ENCODE measurements around the gene SMYD2.

Gene SMYD2

GRCh38 chr1:214354440-214355148 lies 73.6 kb downstream of the SMYD2 start:
- Histone ChIP-seq H3K36me3 (ENCODE audit: control insufficient read depth in 5 of 5, insufficient read depth in 5 of 5, low read length in 5 of 5) (peaks cover 0 to 41% (median 27%) of the 10 kb centered on the region in 5 donors), H3K4me1 (ENCODE audit: control insufficient read depth in 5 of 5, insufficient read depth in 5 of 5, low read length in 5 of 5) (peaks cover 0 to 18% (median 5%) of the 10 kb centered on the region in 5 donors), H3K27ac (ENCODE audit: low read depth, low read length) (no peak overlapping the region)

GRCh38 chr1:214360116-214360515 lies 79.2 kb downstream of the SMYD2 start:
- peaks cover 3 to 72% (median 48%) of the 10 kb centered on the region in 5 donors for H3K36me3 ChIP-seq (ENCODE audit: control insufficient read depth in 5 of 5, insufficient read depth in 5 of 5, low read length in 5 of 5)
- no peak overlapping the region for H3K27ac ChIP-seq (ENCODE audit: low read depth, low read length)
- no peak overlapping the region for H3K9ac ChIP-seq (ENCODE audit: low read length in 5 of 5)
- no peaks in the 10 kb centered on the region for H3K27me3 ChIP-seq (ENCODE audit: control insufficient read depth in 5 of 5, insufficient read depth in 4 of 5, low read length in 5 of 5)
- H3K4me3 ChIP-seq (ENCODE audit: low read depth in 1 of 5, low read length in 5 of 5) = no peak overlapping the region
- H3K4me1 ChIP-seq (ENCODE audit: control insufficient read depth in 5 of 5, insufficient read depth in 5 of 5, low read length in 5 of 5) = peaks cover 0 to 27% (median 14%) of the 10 kb centered on the region in 5 donors
- H3K9me3 ChIP-seq (ENCODE audit: control insufficient read depth in 5 of 5, low read length in 5 of 5) = no peaks in the 10 kb centered on the region

More at GRCh38 chr1:214354440-214355148, 73.6 kb downstream of the SMYD2 start:
- Histone ChIP-seq H3K9ac (ENCODE audit: low read length in 5 of 5) (no peak overlapping the region), H3K4me3 (ENCODE audit: low read depth in 1 of 5, low read length in 5 of 5) (no peak overlapping the region), H3K27me3 (ENCODE audit: control insufficient read depth in 5 of 5, insufficient read depth in 4 of 5, low read length in 5 of 5) (no peaks in the 10 kb centered on the region), H3K9me3 (ENCODE audit: control insufficient read depth in 5 of 5, low read length in 5 of 5) (no peaks in the 10 kb centered on the region)

GRCh38 chr1:214360525-214361164 lies 79.7 kb downstream of the SMYD2 start:
- H3K4me3 ChIP-seq (ENCODE audit: low read depth in 1 of 5, low read length in 5 of 5) = no peak overlapping the region
- no peak overlapping the region for H3K27ac ChIP-seq (ENCODE audit: low read depth, low read length)
- H3K27me3 ChIP-seq (ENCODE audit: control insufficient read depth in 5 of 5, insufficient read depth in 4 of 5, low read length in 5 of 5) = no peaks in the 10 kb centered on the region
- peaks cover 0 to 30% (median 14%) of the 10 kb centered on the region in 5 donors for H3K4me1 ChIP-seq (ENCODE audit: control insufficient read depth in 5 of 5, insufficient read depth in 5 of 5, low read length in 5 of 5)
- H3K9ac ChIP-seq (ENCODE audit: low read length in 5 of 5) = no peak overlapping the region
- H3K9me3 ChIP-seq (ENCODE audit: control insufficient read depth in 5 of 5, low read length in 5 of 5) = no peaks in the 10 kb centered on the region
- peaks cover 3 to 67% (median 43%) of the 10 kb centered on the region in 5 donors for H3K36me3 ChIP-seq (ENCODE audit: control insufficient read depth in 5 of 5, insufficient read depth in 5 of 5, low read length in 5 of 5)

- Histone ChIP-seq H3K4me3 (ENCODE audit: low read depth in 1 of 5, low read length in 5 of 5) (no peak overlapping the region), H3K4me1 (ENCODE audit: control insufficient read depth in 5 of 5, insufficient read depth in 5 of 5, low read length in 5 of 5) (peaks cover 0 to 30% (median 14%) of the 10 kb centered on the region in 5 donors), H3K36me3 (ENCODE audit: control insufficient read depth in 5 of 5, insufficient read depth in 5 of 5, low read length in 5 of 5) (peaks cover 3 to 58% (median 41%) of the 10 kb centered on the region in 5 donors), H3K9me3 (ENCODE audit: control insufficient read depth in 5 of 5, low read length in 5 of 5) (no peaks in the 10 kb centered on the region), H3K27me3 (ENCODE audit: control insufficient read depth in 5 of 5, insufficient read depth in 4 of 5, low read length in 5 of 5) (no peaks in the 10 kb centered on the region), H3K9ac (ENCODE audit: low read length in 5 of 5) (no peak overlapping the region), H3K27ac (ENCODE audit: low read depth, low read length) (no peak overlapping the region)
Observed at GRCh38 chr1:214361636-214362035, 80.7 kb downstream of the SMYD2 start.

GRCh38 chr1:214362188-214362882 lies 81.4 kb downstream of the SMYD2 start:
- no peaks in the 10 kb centered on the region for H3K9me3 ChIP-seq (ENCODE audit: control insufficient read depth in 5 of 5, low read length in 5 of 5)
- peaks cover 3 to 56% (median 36%) of the 10 kb centered on the region in 5 donors for H3K36me3 ChIP-seq (ENCODE audit: control insufficient read depth in 5 of 5, insufficient read depth in 5 of 5, low read length in 5 of 5)
- H3K27ac ChIP-seq (ENCODE audit: low read depth, low read length) = no peak overlapping the region
- H3K9ac ChIP-seq (ENCODE audit: low read length in 5 of 5) = no peak overlapping the region
- no peak overlapping the region for H3K4me3 ChIP-seq (ENCODE audit: low read depth in 1 of 5, low read length in 5 of 5)
- H3K27me3 ChIP-seq (ENCODE audit: control insufficient read depth in 5 of 5, insufficient read depth in 4 of 5, low read length in 5 of 5) = no peaks in the 10 kb centered on the region
- peaks cover 0 to 30% (median 14%) of the 10 kb centered on the region in 5 donors for H3K4me1 ChIP-seq (ENCODE audit: control insufficient read depth in 5 of 5, insufficient read depth in 5 of 5, low read length in 5 of 5)

- H3K9me3 ChIP-seq (ENCODE audit: control insufficient read depth in 5 of 5, low read length in 5 of 5) = no peaks in the 10 kb centered on the region
- no peaks in the 10 kb centered on the region for H3K27me3 ChIP-seq (ENCODE audit: control insufficient read depth in 5 of 5, insufficient read depth in 4 of 5, low read length in 5 of 5)
- no peak overlapping the region for H3K4me3 ChIP-seq (ENCODE audit: low read depth in 1 of 5, low read length in 5 of 5)
- H3K27ac ChIP-seq (ENCODE audit: low read depth, low read length) = no peak overlapping the region
- H3K36me3 ChIP-seq (ENCODE audit: control insufficient read depth in 5 of 5, insufficient read depth in 5 of 5, low read length in 5 of 5) = peaks cover 3 to 54% (median 32%) of the 10 kb centered on the region in 5 donors
- peaks cover 0 to 28% (median 14%) of the 10 kb centered on the region in 5 donors for H3K4me1 ChIP-seq (ENCODE audit: control insufficient read depth in 5 of 5, insufficient read depth in 5 of 5, low read length in 5 of 5)
- H3K9ac ChIP-seq (ENCODE audit: low read length in 5 of 5) = no peak overlapping the region
Observed at GRCh38 chr1:214363386-214363785, 82.4 kb downstream of the SMYD2 start.

- Histone ChIP-seq H3K27ac (ENCODE audit: low read depth, low read length) (no peak overlapping the region), H3K27me3 (ENCODE audit: control insufficient read depth in 5 of 5, insufficient read depth in 4 of 5, low read length in 5 of 5) (no peaks in the 10 kb centered on the region), H3K9ac (ENCODE audit: low read length in 5 of 5) (no peak overlapping the region), H3K36me3 (ENCODE audit: control insufficient read depth in 5 of 5, insufficient read depth in 5 of 5, low read length in 5 of 5) (peaks cover 3 to 63% (median 38%) of the 10 kb centered on the region in 5 donors), H3K9me3 (ENCODE audit: control insufficient read depth in 5 of 5, low read length in 5 of 5) (no peaks in the 10 kb centered on the region), H3K4me1 (ENCODE audit: control insufficient read depth in 5 of 5, insufficient read depth in 5 of 5, low read length in 5 of 5) (peaks cover 0 to 25% (median 14%) of the 10 kb centered on the region in 5 donors), H3K4me3 (ENCODE audit: low read depth in 1 of 5, low read length in 5 of 5) (no peak overlapping the region)
Observed at GRCh38 chr1:214364386-214364785, 83.4 kb downstream of the SMYD2 start.

- H3K27me3 ChIP-seq (ENCODE audit: control insufficient read depth in 5 of 5, insufficient read depth in 4 of 5, low read length in 5 of 5) = no peaks in the 10 kb centered on the region
- peaks cover 3 to 63% (median 39%) of the 10 kb centered on the region in 5 donors for H3K36me3 ChIP-seq (ENCODE audit: control insufficient read depth in 5 of 5, insufficient read depth in 5 of 5, low read length in 5 of 5)
- H3K9me3 ChIP-seq (ENCODE audit: control insufficient read depth in 5 of 5, low read length in 5 of 5) = no peaks in the 10 kb centered on the region
- H3K4me3 ChIP-seq (ENCODE audit: low read depth in 1 of 5, low read length in 5 of 5) = no peak overlapping the region
- H3K27ac ChIP-seq (ENCODE audit: low read depth, low read length) = no peak overlapping the region
- H3K9ac ChIP-seq (ENCODE audit: low read length in 5 of 5) = no peak overlapping the region
- H3K4me1 ChIP-seq (ENCODE audit: control insufficient read depth in 5 of 5, insufficient read depth in 5 of 5, low read length in 5 of 5) = peaks cover 0 to 25% (median 14%) of the 10 kb centered on the region in 5 donors
Observed at GRCh38 chr1:214364786-214365295, 83.9 kb downstream of the SMYD2 start.

GRCh38 chr1:214367841-214368240 lies 86.9 kb downstream of the SMYD2 start:
- peaks cover 11 to 58% (median 40%) of the 10 kb centered on the region in 5 donors for H3K36me3 ChIP-seq (ENCODE audit: control insufficient read depth in 5 of 5, insufficient read depth in 5 of 5, low read length in 5 of 5)
- H3K9me3 ChIP-seq (ENCODE audit: control insufficient read depth in 5 of 5, low read length in 5 of 5) = no peaks in the 10 kb centered on the region
- H3K4me1 ChIP-seq (ENCODE audit: control insufficient read depth in 5 of 5, insufficient read depth in 5 of 5, low read length in 5 of 5) = peaks cover 0 to 16% (median 10%) of the 10 kb centered on the region in 5 donors
- H3K27ac ChIP-seq (ENCODE audit: low read depth, low read length) = no peak overlapping the region
- H3K4me3 ChIP-seq (ENCODE audit: low read depth in 1 of 5, low read length in 5 of 5) = no peak overlapping the region
- H3K27me3 ChIP-seq (ENCODE audit: control insufficient read depth in 5 of 5, insufficient read depth in 4 of 5, low read length in 5 of 5) = no peaks in the 10 kb centered on the region
- H3K9ac ChIP-seq (ENCODE audit: low read length in 5 of 5) = no peak overlapping the region
